Gastroesophageal sphincter (tissue), 4 donors: Measurements from ENCODE around the gene MTREX. TPM values are rescaled to one million over a fixed set of nuclear protein-coding genes. Genes with fewer than 3 reads are reported as not detected.

ENCODE experiments used
- ATAC-seq: fragments of 150-250 bp; one replicate; pipeline ENCODE4 v1.9.1; 2016; ENCODE audit warnings: mild to moderate bottlenecking, moderate library complexity
- H3K27ac ChIP-seq, 4 donors: fragments of 200-600 bp; sonication (generic) in 3 of 4; 1 replicate in 3 of 4; 2 replicates in 1 of 4; pipeline ENCODE4 v1.5.1; 2016 to 2019
- H3K27me3 ChIP-seq: fragments of 200-600 bp; sonication (generic); one replicate; pipeline ENCODE4 v1.5.1; 2019
- H3K36me3 ChIP-seq, 2 donors: fragments of 200-600 bp; sonication (generic); one replicate each; pipeline ENCODE4 v1.5.1; 2019; ENCODE audit warnings: control low read depth in 1 of 2
- H3K4me1 ChIP-seq, 3 donors: fragments of 200-600 bp; sonication (generic); 1 replicate in 2 of 3; 2 replicates in 1 of 3; pipeline ENCODE4 v1.5.1; 2016 to 2019; ENCODE audit warnings: control low read depth in 2 of 3
- H3K4me3 ChIP-seq, 2 donors: fragments of 200-600 bp; sonication (generic); one replicate each; pipeline ENCODE4 v1.5.1; 2019; ENCODE audit warnings: mild to moderate bottlenecking in 1 of 2, moderate library complexity in 1 of 2
- H3K9me3 ChIP-seq, 3 donors: fragments of 200-600 bp; sonication (generic); one replicate each; pipeline ENCODE4 v1.5.1; 2017 to 2019; ENCODE audit warnings: control low read depth in 2 of 3
- EP300 ChIP-seq: sonication (generic); formaldehyde crosslinking; IDR thresholded peaks from one replicate; pipeline ENCODE4 v1.6.1; 2017; ENCODE audit warnings: antibody characterized with exemption, mild to moderate bottlenecking
- POLR2A ChIP-seq, 2 donors: fragments of 450-650 bp; IDR thresholded peaks; one replicate each; pipeline ENCODE4 v1.6.1; 2017; ENCODE audit warnings: antibody characterized with exemption in 2 of 2, mild to moderate bottlenecking in 2 of 2, moderate library complexity in 1 of 2
- POLR2AphosphoS5 ChIP-seq: sonication (generic); formaldehyde crosslinking; IDR thresholded peaks from one replicate; pipeline ENCODE4 v1.6.1; 2017; ENCODE audit warnings: antibody characterized with exemption
- WGBS, 2 donors: methylation state at CpG; one replicate each; pipeline ENCODE4 v1.1.5; 2018; ENCODE audit warnings: low coverage in 1 of 2; 5-methylcytosine and 5-hydroxymethylcytosine counted together
- total RNA-seq, 4 donors: library from RNA; depleted of rRNA; stranded (reverse); fragments of >200 nt; gene quantifications; one replicate each; pipeline ENCODE4 v1.1.0, GENCODE V29; 2016
- TF ChIP-seq, protein P1 (sequence below), 4 experiments: fragments of 200-600 bp in 2 of 4; fragments of 450-650 bp in 2 of 4; sonication (generic) in 1 of 4; IDR thresholded peaks; one replicate each; pipeline ENCODE4 v1.5.1; 2017 to 2019; ENCODE audit warnings: antibody characterized with exemption in 4 of 4, mild to moderate bottlenecking in 2 of 4, moderate library complexity in 2 of 4

Gene MTREX
- total RNA-seq, 4 donors from 2014 or later, result 55.7 to 93.2 (median 61.5) TPM

DNA sequence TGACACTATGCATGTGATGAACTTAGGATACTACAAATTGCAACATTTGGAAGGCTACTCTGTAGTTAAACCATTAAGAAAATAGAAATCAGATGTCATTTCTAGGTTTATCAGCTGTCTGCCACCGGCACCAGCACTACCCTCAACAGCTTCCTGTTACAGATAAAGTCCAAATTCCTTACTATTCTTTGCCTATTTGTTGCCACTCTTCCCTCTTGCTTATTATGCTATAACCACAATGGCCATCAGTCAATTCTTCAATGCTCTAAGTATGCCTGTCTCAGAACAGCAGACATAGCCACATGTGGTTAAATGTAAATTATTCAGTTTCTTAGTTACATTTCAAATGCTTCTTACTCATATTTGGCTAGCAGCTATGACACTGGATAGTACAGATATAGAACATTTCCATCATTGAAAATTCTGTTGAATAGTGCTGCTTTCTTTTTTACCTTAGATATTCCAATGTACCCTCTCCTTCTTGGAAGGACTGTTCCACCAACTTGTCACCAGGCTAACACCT is 21.3 kb upstream of the MTREX start:
- Histone ChIP-seq H3K36me3 (peaks cover 5 to 99% of the 10 kb centered on the region in 2 donors), H3K4me3 (no peak overlapping the region), H3K9me3 (no peaks in the 10 kb centered on the region), H3K27ac (no peak overlapping the region), H3K4me1 (no peaks in the 10 kb centered on the region), H3K27me3 (no peaks in the 10 kb centered on the region)
- no peak for TF ChIP-seq POLR2AphosphoS5
- TF ChIP-seq EP300, result no peak
- TF ChIP-seq, protein P1, sequence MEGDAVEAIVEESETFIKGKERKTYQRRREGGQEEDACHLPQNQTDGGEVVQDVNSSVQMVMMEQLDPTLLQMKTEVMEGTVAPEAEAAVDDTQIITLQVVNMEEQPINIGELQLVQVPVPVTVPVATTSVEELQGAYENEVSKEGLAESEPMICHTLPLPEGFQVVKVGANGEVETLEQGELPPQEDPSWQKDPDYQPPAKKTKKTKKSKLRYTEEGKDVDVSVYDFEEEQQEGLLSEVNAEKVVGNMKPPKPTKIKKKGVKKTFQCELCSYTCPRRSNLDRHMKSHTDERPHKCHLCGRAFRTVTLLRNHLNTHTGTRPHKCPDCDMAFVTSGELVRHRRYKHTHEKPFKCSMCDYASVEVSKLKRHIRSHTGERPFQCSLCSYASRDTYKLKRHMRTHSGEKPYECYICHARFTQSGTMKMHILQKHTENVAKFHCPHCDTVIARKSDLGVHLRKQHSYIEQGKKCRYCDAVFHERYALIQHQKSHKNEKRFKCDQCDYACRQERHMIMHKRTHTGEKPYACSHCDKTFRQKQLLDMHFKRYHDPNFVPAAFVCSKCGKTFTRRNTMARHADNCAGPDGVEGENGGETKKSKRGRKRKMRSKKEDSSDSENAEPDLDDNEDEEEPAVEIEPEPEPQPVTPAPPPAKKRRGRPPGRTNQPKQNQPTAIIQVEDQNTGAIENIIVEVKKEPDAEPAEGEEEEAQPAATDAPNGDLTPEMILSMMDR (IDR thresholded peaks at IDR 0.05), result no peak
- TF ChIP-seq POLR2A (IDR thresholded peaks at IDR 0.05), result no peak
- no peak for ATAC-seq
- WGBS, 2 donors, result 83 to 85% methylated on average over 1 of the region's 1 CpG

DNA sequence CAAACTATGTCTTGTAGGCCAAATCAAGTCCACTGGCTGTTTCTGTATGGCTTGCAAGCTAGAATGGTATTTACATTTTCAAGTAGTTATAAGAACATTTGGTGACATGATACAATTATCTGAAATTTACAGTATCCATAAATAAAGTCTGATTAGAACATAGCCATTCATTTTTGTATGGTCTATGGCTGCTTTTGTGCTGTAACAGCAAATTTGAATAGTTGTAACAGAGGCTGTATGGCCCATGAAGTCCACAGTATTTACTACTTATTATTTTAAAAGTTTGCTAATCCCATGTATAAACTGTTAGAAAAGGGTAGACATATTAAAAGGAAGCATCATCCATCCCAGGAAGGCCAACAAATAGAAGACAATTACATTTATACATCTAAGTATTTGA is 18.0 kb upstream of the MTREX start:
- H3K4me3 ChIP-seq, result no peak overlapping the region
- no peaks in the 10 kb centered on the region for H3K27me3 ChIP-seq
- no peak overlapping the region for H3K27ac ChIP-seq
- ATAC-seq, result no peak
- H3K36me3 ChIP-seq, result peaks cover 5 to 99% of the 10 kb centered on the region in 2 donors
- H3K4me1 ChIP-seq, result no peaks in the 10 kb centered on the region
- H3K9me3 ChIP-seq, result no peaks in the 10 kb centered on the region
- TF ChIP-seq, protein P1 (IDR thresholded peaks at IDR 0.05), result no peak
- TF ChIP-seq POLR2A (IDR thresholded peaks at IDR 0.05) (no peak), POLR2AphosphoS5 (no peak), EP300 (no peak)

DNA sequence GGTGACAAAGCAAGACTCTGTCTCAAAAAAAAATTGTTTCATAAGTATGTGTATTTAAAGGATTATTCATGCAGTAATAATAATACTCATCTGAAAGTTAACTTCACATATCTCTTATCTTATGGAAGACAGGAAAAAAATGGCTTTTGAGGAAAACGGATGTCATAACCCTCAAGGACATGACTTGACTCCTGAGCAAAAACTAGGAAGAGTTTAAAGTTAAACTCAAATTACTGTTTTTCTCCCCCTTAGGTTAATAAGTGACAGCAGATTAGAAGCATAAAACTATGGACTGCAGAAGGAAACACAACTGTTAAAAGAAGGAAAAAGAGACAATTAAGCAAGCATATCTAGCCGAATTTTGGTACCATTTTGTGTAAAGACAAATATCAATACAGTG is 16.8 kb upstream of the MTREX start:
- no peak for TF ChIP-seq POLR2AphosphoS5
- TF ChIP-seq, protein P1 (IDR thresholded peaks at IDR 0.05), result no peak
- TF ChIP-seq POLR2A (IDR thresholded peaks at IDR 0.05), result no peak
- no peak for TF ChIP-seq EP300
- no peaks in the 10 kb centered on the region for H3K4me1 ChIP-seq
- WGBS, 2 donors, result 100% methylated on average over 2 of the region's 2 CpGs
- no peak overlapping the region for H3K27ac ChIP-seq
- H3K4me3 ChIP-seq, result no peak overlapping the region
- peaks cover 9 to 99% of the 10 kb centered on the region in 2 donors for H3K36me3 ChIP-seq
- H3K9me3 ChIP-seq, result no peaks in the 10 kb centered on the region
- ATAC-seq, result no peak
- H3K27me3 ChIP-seq, result no peaks in the 10 kb centered on the region

DNA sequence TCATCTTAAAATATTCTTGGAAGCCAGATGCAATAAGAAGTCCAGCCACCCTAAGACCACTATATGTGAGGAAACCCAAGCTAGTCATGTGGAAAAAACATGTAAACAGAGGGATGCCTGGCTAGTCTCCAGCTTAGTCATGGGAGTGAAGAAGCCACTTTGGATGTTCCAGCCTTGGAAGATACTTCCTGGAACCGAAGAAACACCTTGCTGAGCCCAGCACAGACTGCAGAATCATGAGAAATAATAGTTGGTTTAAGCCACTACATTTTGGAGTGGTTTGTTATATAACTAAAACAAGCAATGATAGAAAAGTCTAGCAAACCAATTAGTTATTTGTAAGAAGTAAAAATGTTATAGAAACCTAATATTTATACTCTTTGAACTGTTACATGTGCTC is 12.9 kb upstream of the MTREX start:
- Histone ChIP-seq H3K27me3 (no peaks in the 10 kb centered on the region), H3K4me1 (no peaks in the 10 kb centered on the region), H3K27ac (no peak overlapping the region), H3K4me3 (no peak overlapping the region), H3K36me3 (peaks cover 4 to 73% of the 10 kb centered on the region in 2 donors), H3K9me3 (no peaks in the 10 kb centered on the region)
- TF ChIP-seq, protein P1 (IDR thresholded peaks at IDR 0.05), result no peak
- TF ChIP-seq POLR2AphosphoS5 (no peak), POLR2A (IDR thresholded peaks at IDR 0.05) (no peak), EP300 (no peak)
- WGBS, 2 donors, result 100% methylated on average over 1 of the region's 1 CpG; no CpG with 5 or more reads in 1 of the 2 donors
- no peak for ATAC-seq

DNA sequence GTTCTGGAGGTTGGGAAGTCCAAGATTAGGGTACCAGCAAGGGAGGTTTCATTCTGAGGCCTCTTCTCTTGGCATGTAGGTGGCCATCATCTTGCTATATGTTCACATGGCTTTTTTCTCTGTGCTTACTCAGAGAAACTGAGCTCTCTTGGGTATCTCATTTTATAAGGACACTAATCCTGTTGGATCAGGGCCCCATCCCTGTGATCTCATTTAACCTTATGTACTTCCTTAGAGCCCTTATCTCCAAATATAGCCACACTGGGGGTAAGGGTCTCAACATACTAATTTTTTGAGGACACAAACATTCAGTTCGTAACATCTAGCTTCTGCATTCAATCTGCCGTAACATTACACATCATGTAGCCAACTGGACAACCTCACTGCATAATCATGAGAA is 6.9 kb upstream of the MTREX start:
- Histone ChIP-seq H3K9me3 (peaks cover 0 to 6% (median 0%) of the 10 kb centered on the region in 3 donors), H3K27me3 (no peaks in the 10 kb centered on the region), H3K27ac (no peak overlapping the region), H3K4me1 (peaks cover 9 to 27% (median 15%) of the 10 kb centered on the region in 3 donors), H3K4me3 (no peak overlapping the region), H3K36me3 (peaks cover 3 to 24% of the 10 kb centered on the region in 2 donors)
- ATAC-seq, result no peak
- WGBS, 2 donors, result 100% methylated on average over 2 of the region's 2 CpGs; no CpG with 5 or more reads in 1 of the 2 donors
- TF ChIP-seq POLR2AphosphoS5, result no peak
- TF ChIP-seq, protein P1 (IDR thresholded peaks at IDR 0.05), result no peak
- TF ChIP-seq POLR2A (IDR thresholded peaks at IDR 0.05), result no peak
- TF ChIP-seq EP300, result no peak
